Ecto neural progenitor cell (in vitro differentiated cells): Measurements from ENCODE around the gene BTN2A1.
"Not testable (repeated sequence)": the region's sequence is repeated elsewhere in the genome, so short reads cannot be mapped to it uniquely, and the experiment has no call there.

Experiments
- DNase-seq: peaks from one replicate; pipeline ENCODE4 v3.0.0-alpha.2; 2018; ENCODE audit warnings: low spot score

BTN2A1 gene

DNA sequence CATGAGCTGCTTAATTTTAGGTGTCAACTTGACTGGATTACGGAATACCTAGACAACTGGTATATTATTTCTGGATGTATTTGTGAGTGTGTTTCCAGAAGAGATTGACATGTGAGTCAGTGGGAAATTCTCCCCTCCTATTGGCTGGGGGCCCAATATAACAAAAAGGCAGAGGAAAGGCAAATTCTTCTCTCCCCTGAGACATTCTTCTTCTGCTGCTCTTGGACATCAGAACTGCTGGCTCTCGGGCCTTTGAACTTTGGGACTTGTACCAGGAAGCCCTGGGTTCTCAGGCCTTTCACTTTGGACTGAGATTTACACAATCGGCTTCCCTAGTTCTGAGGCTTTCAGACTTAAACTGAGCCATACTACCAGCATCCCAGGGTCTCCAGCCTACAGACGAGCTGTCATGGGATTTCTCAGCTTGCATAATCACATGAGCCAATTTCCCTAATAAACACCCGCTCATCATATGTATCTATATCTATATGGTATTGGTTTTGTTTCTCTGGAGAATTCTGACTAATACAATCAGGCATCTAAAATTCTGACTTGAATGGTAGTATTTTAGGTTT, 25.0 kb upstream of the BTN2A1 start:
- DNase-seq: no peak

DNA sequence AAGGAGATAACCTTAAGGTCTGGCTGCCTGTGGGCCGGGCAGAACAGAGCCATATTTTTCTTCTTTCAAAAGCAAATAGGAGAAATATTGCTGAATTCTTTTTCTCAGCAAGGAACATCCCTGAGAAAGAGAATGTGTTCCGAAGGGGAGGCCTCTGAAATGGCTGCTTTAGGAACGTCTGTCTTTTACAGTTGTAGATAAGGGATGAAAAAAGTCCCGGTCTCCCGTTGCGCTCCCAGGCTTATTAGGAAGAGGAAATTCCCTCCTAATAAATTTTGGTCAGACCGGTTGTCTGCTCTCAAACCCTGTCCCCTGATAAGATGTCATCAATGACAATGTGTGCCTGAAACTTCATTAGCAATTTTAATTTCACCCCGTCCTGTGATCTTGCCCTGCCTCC, 24.1 kb upstream of the BTN2A1 start:
- DNase-seq: not testable (repeated sequence)

DNA sequence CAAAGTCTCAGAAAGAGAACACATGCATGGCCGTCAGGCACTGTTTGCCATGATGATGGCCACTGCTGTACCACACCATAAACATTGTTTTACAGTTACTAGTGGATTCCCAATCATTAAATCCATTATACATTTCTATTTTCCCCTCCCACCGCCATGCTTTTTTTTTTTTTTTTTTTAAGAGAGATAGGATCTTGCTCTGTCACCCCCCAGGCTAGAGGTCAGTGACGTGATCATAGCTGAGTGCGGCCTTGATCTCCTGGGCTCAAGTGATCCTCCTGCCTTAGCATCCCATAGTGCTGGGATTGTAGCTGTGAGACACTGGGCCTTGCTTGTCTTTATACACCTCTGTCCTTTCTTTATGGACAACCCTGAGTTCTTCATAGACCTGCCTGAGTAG, 21.7 kb upstream of the BTN2A1 start:
- DNase-seq: no peak

GRCh38 chr6:26437550-26437949, 20.2 kb upstream of the BTN2A1 start:
- DNase-seq: no peak

- no peak for DNase-seq
These were observed 19.8 kb upstream of the BTN2A1 start for GRCh38 chr6:26438000-26438399.

DNA sequence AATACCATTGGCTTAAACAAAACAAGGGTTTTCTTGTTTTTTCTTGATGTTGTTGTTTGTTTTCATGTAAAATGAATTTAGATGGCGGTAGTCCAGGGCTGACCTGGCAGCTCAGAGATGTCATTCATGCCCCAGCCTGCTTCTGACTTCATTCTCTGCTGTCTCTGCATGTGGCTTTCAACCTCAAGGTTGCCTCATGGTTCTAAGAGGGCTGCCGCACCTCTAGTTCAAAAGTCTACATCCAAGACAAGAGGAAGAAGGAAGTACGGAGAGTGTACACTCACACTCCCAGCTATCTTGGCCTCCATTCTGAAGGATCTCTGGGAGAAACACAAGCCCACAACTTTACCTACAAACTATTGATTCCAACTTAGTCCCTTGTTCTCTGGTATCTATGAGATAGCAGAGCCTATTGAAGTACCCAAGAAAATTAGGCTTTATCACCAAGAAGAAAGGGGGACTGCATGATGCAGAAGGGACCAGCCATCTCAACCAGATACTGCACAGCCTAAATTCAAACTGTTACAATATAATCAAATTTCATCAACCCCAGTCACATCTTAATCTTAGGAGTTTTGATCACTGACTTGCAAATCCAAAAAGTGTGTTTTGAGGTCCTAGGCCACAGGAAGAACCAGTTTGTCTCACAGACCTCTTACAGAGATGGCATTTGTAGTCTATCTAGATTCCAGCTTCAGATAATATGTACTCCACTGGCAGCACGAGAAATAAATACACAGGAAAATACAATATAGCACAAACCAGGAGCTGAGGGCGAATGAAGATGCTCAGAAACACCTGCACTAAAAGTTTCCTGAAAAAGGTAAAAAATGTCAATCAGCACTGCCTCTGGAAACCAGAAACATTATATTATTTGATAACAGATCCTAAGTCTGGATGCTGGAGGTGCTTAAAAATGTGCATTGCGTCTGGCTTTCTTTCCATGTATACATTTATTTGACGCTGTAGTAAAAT, 18.3 kb upstream of the BTN2A1 start:
- DNase-seq: no peak

- no peak for DNase-seq
These were observed 16.8 kb upstream of the BTN2A1 start for GRCh38 chr6:26440977-26441358.

GRCh38 chr6:26441977-26442376, 15.8 kb upstream of the BTN2A1 start:
- DNase-seq: no peak

DNA sequence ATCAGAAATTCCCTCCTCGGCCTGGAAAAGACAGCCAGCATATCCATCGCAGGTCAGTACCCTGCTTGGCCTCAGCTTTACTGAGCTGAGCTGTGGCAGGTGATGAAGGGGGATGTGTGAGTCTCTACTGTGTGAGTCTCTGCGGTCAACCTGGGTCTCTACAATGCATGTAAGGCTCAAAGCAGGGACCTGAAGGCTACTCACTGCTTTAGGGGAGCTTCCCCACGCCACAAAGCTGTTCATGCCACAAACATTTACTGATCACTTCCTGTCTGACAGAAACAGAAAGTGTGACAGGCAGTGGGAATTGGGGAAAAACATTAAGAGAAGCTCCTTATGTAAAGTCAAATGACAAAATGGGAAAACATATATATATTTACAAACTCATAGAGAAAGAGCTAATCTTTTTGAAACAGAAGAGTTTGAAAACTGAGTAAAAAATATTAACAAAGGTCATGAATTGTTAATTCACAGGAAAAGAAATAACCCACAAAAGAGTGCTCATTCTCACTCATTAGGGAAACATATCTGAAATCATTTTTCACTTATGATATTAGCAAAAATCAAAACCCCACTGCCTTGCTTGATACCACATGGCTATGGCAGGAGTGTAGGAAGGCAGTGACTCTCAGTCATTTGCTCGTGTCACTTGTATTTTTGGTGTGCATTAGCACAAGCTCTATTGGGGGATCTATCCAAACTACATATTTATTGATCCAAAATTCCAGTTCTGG, 11.7 kb upstream of the BTN2A1 start:
- no peak for DNase-seq

DNA sequence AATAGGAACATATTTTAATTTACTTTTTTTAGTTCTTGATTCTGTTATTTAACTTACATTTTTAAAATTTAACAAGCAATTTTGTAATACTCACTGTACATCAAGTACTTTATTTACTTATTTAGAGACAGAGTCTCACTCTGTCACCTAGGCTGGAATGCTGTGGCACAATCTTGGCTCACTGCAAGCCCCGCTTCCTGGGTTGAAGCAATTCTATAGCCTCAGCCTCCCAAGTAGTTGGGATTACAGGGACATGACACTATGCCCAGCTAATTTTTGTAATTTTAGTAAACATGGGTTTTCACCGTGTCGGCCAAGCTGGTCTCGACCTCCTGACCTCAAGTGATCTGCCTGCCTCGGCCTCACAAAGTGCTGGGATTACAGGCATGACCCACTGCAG, 10.5 kb upstream of the BTN2A1 start:
- no peak for DNase-seq

DNA sequence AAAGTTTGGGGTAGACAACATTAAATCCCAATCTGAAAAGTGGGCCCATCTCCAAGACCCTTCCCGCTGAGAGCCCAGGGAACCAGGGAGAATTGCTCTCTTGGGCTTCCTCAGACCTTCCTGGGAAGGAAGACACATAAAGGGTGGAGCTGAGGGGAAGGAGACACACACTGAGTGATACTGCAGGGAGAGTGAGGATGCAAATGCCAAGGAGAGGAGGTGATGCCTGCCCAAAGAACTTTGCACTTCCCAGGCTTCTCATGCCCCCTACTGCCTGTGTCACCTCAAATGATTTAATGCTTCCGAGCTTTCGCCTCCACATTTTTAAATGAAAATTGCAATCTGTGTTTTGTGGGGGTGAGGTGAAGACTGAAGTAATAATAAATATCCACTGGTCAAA, 7.5 kb upstream of the BTN2A1 start:
- no peak for DNase-seq

DNA sequence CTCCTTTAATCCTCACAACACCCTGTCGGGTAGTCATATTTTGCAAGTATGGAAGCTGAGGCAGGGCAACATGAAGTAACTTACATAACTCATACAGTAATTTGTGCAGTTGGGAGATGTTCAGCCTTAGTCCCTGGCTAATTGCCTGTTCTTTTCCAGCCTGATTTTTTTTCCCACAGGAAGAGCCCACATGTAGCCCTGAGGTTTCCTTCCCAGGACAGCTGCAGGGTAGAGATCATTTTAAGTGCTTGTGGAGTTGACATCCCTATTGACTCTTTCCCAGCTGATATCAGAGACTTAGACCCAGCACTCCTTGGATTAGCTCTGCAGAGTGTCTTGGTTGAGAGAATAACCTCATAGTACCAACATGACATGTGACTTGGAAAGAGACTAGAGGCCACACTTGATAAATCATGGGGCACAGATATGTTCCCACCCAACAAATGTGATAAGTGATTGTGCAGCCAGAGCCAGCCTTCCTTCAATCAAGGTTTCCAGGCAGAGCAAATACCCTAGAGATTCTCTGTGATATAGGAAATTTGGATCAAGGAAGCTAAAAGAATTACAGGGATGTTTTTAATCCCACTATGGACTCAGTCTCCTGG, 5.0 kb upstream of the BTN2A1 start:
- no peak for DNase-seq

- no peak for DNase-seq
These were observed 3.1 kb upstream of the BTN2A1 start for GRCh38 chr6:26454631-26455030.

DNA sequence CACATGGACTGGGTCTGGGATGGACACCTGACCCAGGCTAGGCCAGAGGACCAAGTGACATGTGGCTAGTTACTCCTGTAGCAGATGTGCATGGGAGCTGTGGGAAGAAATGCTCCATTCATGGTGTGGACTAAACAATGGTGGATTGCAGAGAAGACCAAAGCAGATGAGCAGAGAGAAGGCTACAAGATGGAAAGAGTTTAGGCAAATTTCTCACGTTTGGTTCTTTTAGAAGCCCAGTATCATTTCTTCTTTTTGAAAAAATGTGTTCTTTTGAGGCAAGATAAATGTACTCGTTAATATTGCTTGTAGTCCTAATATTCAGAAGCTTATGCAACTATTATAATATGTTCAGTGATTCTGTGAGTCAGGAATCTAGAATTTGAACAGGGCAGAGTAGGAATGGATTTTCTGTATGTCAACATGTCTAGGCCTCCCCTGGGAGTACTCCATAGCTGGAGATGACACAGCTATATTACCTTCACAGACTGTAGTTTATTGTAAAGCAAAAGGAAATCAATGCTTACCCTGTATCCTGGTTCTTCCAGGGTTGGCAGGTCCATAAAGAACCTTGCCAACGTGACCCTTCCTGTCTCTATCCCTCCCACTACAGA, 2.3 kb upstream of the BTN2A1 start:
- no peak for DNase-seq

DNA sequence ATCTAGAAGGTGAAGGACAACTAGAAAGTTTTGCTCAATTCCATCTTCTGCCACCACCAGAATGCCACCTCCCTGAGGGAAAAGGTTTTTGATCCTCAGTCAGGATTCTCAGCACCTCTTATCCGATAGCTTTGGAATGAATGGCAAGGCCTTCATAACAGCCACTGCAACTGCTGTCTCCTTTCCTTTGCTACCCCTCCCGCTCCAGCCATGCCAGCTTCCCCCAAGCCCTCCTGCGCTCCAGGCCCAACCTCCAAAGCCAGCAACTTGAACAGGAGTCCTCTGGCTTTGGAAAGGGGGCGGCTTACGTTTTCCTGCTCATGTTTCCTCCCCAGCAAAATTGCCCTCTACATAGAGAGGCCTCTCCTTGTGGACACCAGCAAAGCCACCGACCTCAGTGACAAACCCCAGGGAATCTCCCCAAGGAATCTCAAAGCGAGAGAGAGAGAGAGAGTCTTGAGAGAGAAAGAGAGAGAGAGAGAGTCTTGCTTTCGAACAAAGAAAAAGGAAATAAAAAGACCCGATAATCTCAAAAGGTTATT, 420 bp upstream of the BTN2A1 start:
- DNase-seq: peak; percentile 63

- DNase-seq: no peak
These were observed 1.5 kb downstream of the BTN2A1 start for GRCh38 chr6:26459023-26459810.

DNA sequence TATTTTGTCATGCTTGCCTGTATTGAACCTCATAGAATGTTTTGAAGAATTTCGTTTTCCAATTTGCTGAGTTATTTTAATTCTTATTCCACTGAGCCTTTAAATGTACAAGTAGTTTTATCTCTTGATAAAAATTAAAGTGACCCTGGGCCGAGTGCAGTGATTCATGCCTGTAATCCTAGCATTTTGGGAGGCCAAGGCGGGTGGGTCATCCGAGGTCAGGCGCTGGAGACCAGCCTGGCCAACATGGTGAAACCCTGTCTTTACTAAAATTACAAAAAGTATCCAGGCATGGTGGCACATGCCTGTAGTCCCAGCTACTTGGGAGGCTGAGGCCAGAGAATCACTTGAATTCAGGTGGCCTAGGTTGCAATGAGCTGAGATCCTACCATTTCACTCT, 3.6 kb downstream of the BTN2A1 start:
- not testable (repeated sequence) for DNase-seq

GRCh38 chr6:26464014-26464413, 6.3 kb downstream of the BTN2A1 start:
- no peak for DNase-seq

DNA sequence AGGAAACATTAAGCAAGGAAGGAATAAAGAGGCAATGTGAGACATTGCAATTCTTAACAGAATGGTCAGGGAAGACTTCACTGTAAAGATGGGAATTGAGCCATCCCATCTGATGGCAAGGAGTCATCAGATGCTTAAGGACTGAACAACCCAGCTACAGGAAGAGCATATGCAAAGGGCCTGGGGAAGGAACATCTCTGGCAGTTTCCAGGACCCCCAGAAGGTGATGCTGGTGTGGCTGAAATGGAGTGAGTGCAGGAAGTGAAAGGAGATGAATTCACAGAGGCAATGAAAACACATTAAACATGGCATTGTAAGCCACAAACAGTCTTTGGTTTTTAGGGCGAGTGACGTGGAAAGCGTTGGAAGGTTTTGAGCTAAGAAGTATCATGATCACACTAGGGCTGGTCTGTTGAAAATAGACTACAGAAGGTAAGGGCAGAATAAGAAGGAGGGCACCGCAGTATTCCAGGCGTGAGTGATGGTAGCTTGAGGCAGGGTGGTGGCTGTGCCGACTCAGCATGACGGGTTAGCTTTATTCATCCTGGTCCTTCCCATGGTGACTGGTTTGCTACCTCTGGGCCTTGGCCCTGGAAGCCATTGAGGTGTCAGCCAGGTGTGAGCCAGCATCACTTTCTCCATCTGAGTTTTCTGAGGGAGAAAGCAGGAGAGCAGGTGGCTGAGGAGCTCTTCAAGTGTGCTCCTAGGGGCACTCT, 6.8 kb downstream of the BTN2A1 start:
- no peak for DNase-seq

GRCh38 chr6:26465776-26466175, 8.0 kb downstream of the BTN2A1 start:
- no peak for DNase-seq
